Measurements from ENCODE around the gene TARBP1. TPM values are rescaled to one million over a fixed set of nuclear protein-coding genes. Genes with fewer than 3 reads are reported as not detected.
"Not testable (repeated sequence)": the region's sequence is repeated elsewhere in the genome, so short reads cannot be mapped to it uniquely, and the experiment has no call there.

Gene TARBP1
- total RNA-seq, 2 experiments from 2014 or later, result 30.0 to 49.8 TPM

- CTCF ChIA-PET (ENCODE audit: unreplicated experiment), result no interaction called here
- Histone ChIP-seq H3K9me3 (ENCODE audit: low read length) (no peaks in the 10 kb centered on the region), H2AFZ (ENCODE audit: low read length) (no peak overlapping the region), H3K4me3 (ENCODE audit: low read depth, low read length, poor library complexity, severe bottlenecking) (no peak overlapping the region), H3K27ac (ENCODE audit: low read depth, low read length, poor library complexity, severe bottlenecking) (no peak overlapping the region), H3K36me3 (ENCODE audit: insufficient read depth, low read length) (peaks cover 69% of the 10 kb centered on the region), H3K79me2 (ENCODE audit: insufficient read depth, low read depth, low read length) (no peaks in the 10 kb centered on the region), H4K20me1 (ENCODE audit: insufficient read depth, low read length) (no peaks in the 10 kb centered on the region), H3K4me2 (ENCODE audit: low read length) (no peak overlapping the region), H3K9me2 (ENCODE audit: insufficient read depth, low read length) (no peaks in the 10 kb centered on the region), H3K4me1 (ENCODE audit: insufficient read depth, low read length, poor library complexity, severe bottlenecking) (no peaks in the 10 kb centered on the region)
- BruUV-seq (replicated peaks), result no TSS peak
- intact Hi-C loops (cut with micrococcal nuclease; ENCODE audit: unreplicated experiment), result no loop called here
- TF ChIP-seq EZH2phosphoT487 (IDR thresholded peaks at IDR 0.05; ENCODE audit: borderline replicate concordance, low read depth, low read length) (no peak), CTCF (conservative IDR thresholded peaks at IDR 0.05; ENCODE audit: low read length) (no peak)
- POLR2A ChIA-PET, result interaction anchor here (0.6 to 1.5 kb wide), 3 partner anchors 10 to 29 kb away, joined by 3 to 7 read pairs (median 4); no protein-coding TSS in a partner anchor
- no peak for DNase-seq (ENCODE audit: low spot score)
These were observed 90.9 kb downstream of the TARBP1 start for GRCh38 chr1:234388094-234388493.

GRCh38 chr1:234386122-234386521 lies 92.9 kb downstream of the TARBP1 start:
- no peak overlapping the region for H2AFZ ChIP-seq (ENCODE audit: low read length)
- H3K4me3 ChIP-seq (ENCODE audit: low read depth, low read length, poor library complexity, severe bottlenecking), result no peak overlapping the region
- no peaks in the 10 kb centered on the region for H3K79me2 ChIP-seq (ENCODE audit: insufficient read depth, low read depth, low read length)
- H3K9me2 ChIP-seq (ENCODE audit: insufficient read depth, low read length), result no peaks in the 10 kb centered on the region
- ChIA-PET POLR2A (interaction anchor here (1.0 kb wide), 1 partner anchor 10 kb away, joined by 3 read pairs; no protein-coding TSS in a partner anchor), CTCF (ENCODE audit: unreplicated experiment) (no interaction called here)
- intact Hi-C loops (cut with micrococcal nuclease; ENCODE audit: unreplicated experiment), result no loop called here
- BruUV-seq (replicated peaks), result no TSS peak
- no peak overlapping the region for H3K4me2 ChIP-seq (ENCODE audit: low read length)
- H3K9me3 ChIP-seq (ENCODE audit: low read length), result no peaks in the 10 kb centered on the region
- no peaks in the 10 kb centered on the region for H3K4me1 ChIP-seq (ENCODE audit: insufficient read depth, low read length, poor library complexity, severe bottlenecking)
- peaks cover 67% of the 10 kb centered on the region for H3K36me3 ChIP-seq (ENCODE audit: insufficient read depth, low read length)
- no peaks in the 10 kb centered on the region for H4K20me1 ChIP-seq (ENCODE audit: insufficient read depth, low read length)
- TF ChIP-seq CTCF (conservative IDR thresholded peaks at IDR 0.05; ENCODE audit: low read length) (no peak), EZH2phosphoT487 (IDR thresholded peaks at IDR 0.05; ENCODE audit: borderline replicate concordance, low read depth, low read length) (no peak)
- no peak overlapping the region for H3K27ac ChIP-seq (ENCODE audit: low read depth, low read length, poor library complexity, severe bottlenecking)
- no peak for DNase-seq (ENCODE audit: low spot score)

GRCh38 chr1:234381699-234382555 lies 97.1 kb downstream of the TARBP1 start:
- Histone ChIP-seq H3K4me3 (ENCODE audit: low read depth, low read length, poor library complexity, severe bottlenecking) (no peak overlapping the region), H3K4me1 (ENCODE audit: insufficient read depth, low read length, poor library complexity, severe bottlenecking) (no peaks in the 10 kb centered on the region), H3K36me3 (ENCODE audit: insufficient read depth, low read length) (peaks cover 87% of the 10 kb centered on the region), H4K20me1 (ENCODE audit: insufficient read depth, low read length) (no peaks in the 10 kb centered on the region), H3K9me3 (ENCODE audit: low read length) (no peaks in the 10 kb centered on the region), H3K9me2 (ENCODE audit: insufficient read depth, low read length) (no peaks in the 10 kb centered on the region), H2AFZ (ENCODE audit: low read length) (no peak overlapping the region), H3K27ac (ENCODE audit: low read depth, low read length, poor library complexity, severe bottlenecking) (no peak overlapping the region), H3K79me2 (ENCODE audit: insufficient read depth, low read depth, low read length) (no peaks in the 10 kb centered on the region), H3K4me2 (ENCODE audit: low read length) (no peak overlapping the region)
- ChIA-PET POLR2A (no interaction called here), CTCF (ENCODE audit: unreplicated experiment) (no interaction called here)
- TF ChIP-seq CTCF (conservative IDR thresholded peaks at IDR 0.05; ENCODE audit: low read length) (no peak), EZH2phosphoT487 (IDR thresholded peaks at IDR 0.05; ENCODE audit: borderline replicate concordance, low read depth, low read length) (no peak)
- BruUV-seq (replicated peaks), result no TSS peak
- intact Hi-C loops (cut with micrococcal nuclease; ENCODE audit: unreplicated experiment), result no loop called here
- DNase-seq (ENCODE audit: low spot score), result no peak

GRCh38 chr1:234379591-234380109 lies 99.3 kb downstream of the TARBP1 start:
- H3K27ac ChIP-seq (ENCODE audit: low read depth, low read length, poor library complexity, severe bottlenecking); BruUV-seq (replicated peaks); H3K4me3 ChIP-seq (ENCODE audit: low read depth, low read length, poor library complexity, severe bottlenecking); H2AFZ ChIP-seq (ENCODE audit: low read length); H3K9me2 ChIP-seq (ENCODE audit: insufficient read depth, low read length); intact Hi-C loops (cut with micrococcal nuclease; ENCODE audit: unreplicated experiment); DNase-seq (ENCODE audit: low spot score); H3K4me1 ChIP-seq (ENCODE audit: insufficient read depth, low read length, poor library complexity, severe bottlenecking); POLR2A ChIA-PET; H3K79me2 ChIP-seq (ENCODE audit: insufficient read depth, low read depth, low read length); H4K20me1 ChIP-seq (ENCODE audit: insufficient read depth, low read length); H3K9me3 ChIP-seq (ENCODE audit: low read length); H3K4me2 ChIP-seq (ENCODE audit: low read length); CTCF ChIA-PET (ENCODE audit: unreplicated experiment): not testable (repeated sequence)
- peaks cover 89% of the 10 kb centered on the region for H3K36me3 ChIP-seq (ENCODE audit: insufficient read depth, low read length)

All from OCI-LY7 (cell line).